Measurements from ENCODE around the gene USP3. TPM values are rescaled to one million over a fixed set of nuclear protein-coding genes. Genes with fewer than 3 reads are reported as not detected.

The USP3 gene
- total and polyA plus RNA-seq, 9 of the 15 experiments (the other 6 are each of a cell fraction or from before 2014, with no cell fraction given) = 17.3 to 54.3 (median 34.8) TPM

- no peak for TF ChIP-seq PATZ1 (CRISPR knock-in tag; IDR thresholded peaks at IDR 0.05; ENCODE audit: borderline replicate concordance)
These were observed 23.8 kb downstream of the USP3 start (continued) for GRCh38 chr15:63528138-63528659.

GRCh38 chr15:63530235-63530634, 25.8 kb downstream of the USP3 start:
- Histone ChIP-seq H3K36me3 (ENCODE audit: control insufficient read depth, insufficient read depth, low read length) (no peaks in the 10 kb centered on the region), H3K9me3 (replicated peaks; ENCODE audit: control insufficient read depth, insufficient read depth, low read depth, low read length) (no peaks in the 10 kb centered on the region), H3K4me2 (ENCODE audit: insufficient read depth, low read length) (no peak overlapping the region), H2AFZ (ENCODE audit: low read depth, low read length) (no peak overlapping the region), H3K27me3 (ENCODE audit: control insufficient read depth in 2 of 2, insufficient read depth in 2 of 2, low read length in 2 of 2) (no peaks in the 10 kb centered on the region), H3K4me1 (replicated peaks in 1 of 2; ENCODE audit: control insufficient read depth in 2 of 2, insufficient read depth in 2 of 2, low read length in 2 of 2) (peaks cover 5 to 12% of the 10 kb centered on the region in 2 experiments; a peak in 4 of 5 replicates), H3K27ac (ENCODE audit: extremely low read depth, low read depth, low read length) (no peak overlapping the region), H3K4me3 (no peak overlapping the region), H3K9me1 (ENCODE audit: control insufficient read depth, insufficient read depth, low read length) (peaks cover 1% of the 10 kb centered on the region), H3K79me2 (ENCODE audit: control insufficient read depth, insufficient read depth, low read length) (peaks cover 96% of the 10 kb centered on the region), H4K20me1 (replicated peaks; ENCODE audit: control insufficient read depth, insufficient read depth, low read length) (no peaks in the 10 kb centered on the region), H3K9ac (ENCODE audit: insufficient read depth in 1 of 2, low read depth in 2 of 2, low read length in 2 of 2) (no peak overlapping the region)
- 68% methylated on average over 6 of the region's 7 CpGs for WGBS (ENCODE audit: insufficient coverage, low coverage, missing lambda C conversion rate)
- POLR2A ChIA-PET = interaction anchor here (0.8 to 1.2 kb wide), 3 partner anchors 9 to 20 kb away, joined by 3 to 5 read pairs (median 3); no protein-coding TSS in a partner anchor
- CTCF ChIA-PET (ENCODE audit: low intra/inter-chr PET ratio) = no interaction called here
- no peak for DNase-seq (ENCODE audit: extremely low read depth in 1 of 4, low spot score in 3 of 4)
- BruUV-seq (replicated peaks) = no TSS peak
- TF ChIP-seq MYC (IDR thresholded peaks at IDR 0.05; ENCODE audit: low read depth, low read length) = 0 out of 2 replicates have a peak, but pooled peaks have one; percentile 32
- TF ChIP-seq MYC (CRISPR knock-in tag; IDR thresholded peaks at IDR 0.05; ENCODE audit: borderline replicate concordance, low read depth) = no peak
- peak; percentile 35; the same call in 1 of the 2 replicates for TF ChIP-seq CBFA2T3 (IDR thresholded peaks at IDR 0.05)
- peak; percentile 15; the same call in 1 of the 2 replicates for TF ChIP-seq RAD51 (IDR thresholded peaks at IDR 0.05; ENCODE audit: borderline replicate concordance, low read depth)
- no peak for TF ChIP-seq POLR2G (IDR thresholded peaks at IDR 0.05; ENCODE audit: low read depth, low read length)
- peak; percentile 29; the same call in 1 of the 2 replicates for TF ChIP-seq EP400 (IDR thresholded peaks at IDR 0.05)
- TF ChIP-seq CHD2 (IDR thresholded peaks at IDR 0.05; ENCODE audit: low read depth, low read length) = no peak
- TF ChIP-seq BHLHE40 (IDR thresholded peaks at IDR 0.05; ENCODE audit: low read length) = peak; percentile 67
- no peak for TF ChIP-seq ETV5 (CRISPR knock-in tag; IDR thresholded peaks at IDR 0.05; ENCODE audit: low read depth)
- no peak for FAIRE-seq
- in situ Hi-C loops (cut with MboI) = no loop called here
- intact Hi-C loops (cut with micrococcal nuclease) = no loop called here
- ATAC-seq = peak; percentile 25; the same call in 1 of the 3 replicates

Measured in K562 (cell line).